Stimulated activated CD4-positive, alpha-beta T cell treated with anti-CD3 and anti-CD28 coated beads, Interleukin-1b, Interleukin-23, amount 100 ng/mL, for 1 hour (primary cell): Measurements from ENCODE around the gene ERVFRD-1.

ENCODE experiments used
- DNase-seq, 2 donors: peaks; one replicate each; pipeline ENCODE4 v3.0.0-alpha.2; 2020; ENCODE audit warnings: low read depth in 2 of 2

ERVFRD-1 gene, protein sequence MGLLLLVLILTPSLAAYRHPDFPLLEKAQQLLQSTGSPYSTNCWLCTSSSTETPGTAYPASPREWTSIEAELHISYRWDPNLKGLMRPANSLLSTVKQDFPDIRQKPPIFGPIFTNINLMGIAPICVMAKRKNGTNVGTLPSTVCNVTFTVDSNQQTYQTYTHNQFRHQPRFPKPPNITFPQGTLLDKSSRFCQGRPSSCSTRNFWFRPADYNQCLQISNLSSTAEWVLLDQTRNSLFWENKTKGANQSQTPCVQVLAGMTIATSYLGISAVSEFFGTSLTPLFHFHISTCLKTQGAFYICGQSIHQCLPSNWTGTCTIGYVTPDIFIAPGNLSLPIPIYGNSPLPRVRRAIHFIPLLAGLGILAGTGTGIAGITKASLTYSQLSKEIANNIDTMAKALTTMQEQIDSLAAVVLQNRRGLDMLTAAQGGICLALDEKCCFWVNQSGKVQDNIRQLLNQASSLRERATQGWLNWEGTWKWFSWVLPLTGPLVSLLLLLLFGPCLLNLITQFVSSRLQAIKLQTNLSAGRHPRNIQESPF

DNA sequence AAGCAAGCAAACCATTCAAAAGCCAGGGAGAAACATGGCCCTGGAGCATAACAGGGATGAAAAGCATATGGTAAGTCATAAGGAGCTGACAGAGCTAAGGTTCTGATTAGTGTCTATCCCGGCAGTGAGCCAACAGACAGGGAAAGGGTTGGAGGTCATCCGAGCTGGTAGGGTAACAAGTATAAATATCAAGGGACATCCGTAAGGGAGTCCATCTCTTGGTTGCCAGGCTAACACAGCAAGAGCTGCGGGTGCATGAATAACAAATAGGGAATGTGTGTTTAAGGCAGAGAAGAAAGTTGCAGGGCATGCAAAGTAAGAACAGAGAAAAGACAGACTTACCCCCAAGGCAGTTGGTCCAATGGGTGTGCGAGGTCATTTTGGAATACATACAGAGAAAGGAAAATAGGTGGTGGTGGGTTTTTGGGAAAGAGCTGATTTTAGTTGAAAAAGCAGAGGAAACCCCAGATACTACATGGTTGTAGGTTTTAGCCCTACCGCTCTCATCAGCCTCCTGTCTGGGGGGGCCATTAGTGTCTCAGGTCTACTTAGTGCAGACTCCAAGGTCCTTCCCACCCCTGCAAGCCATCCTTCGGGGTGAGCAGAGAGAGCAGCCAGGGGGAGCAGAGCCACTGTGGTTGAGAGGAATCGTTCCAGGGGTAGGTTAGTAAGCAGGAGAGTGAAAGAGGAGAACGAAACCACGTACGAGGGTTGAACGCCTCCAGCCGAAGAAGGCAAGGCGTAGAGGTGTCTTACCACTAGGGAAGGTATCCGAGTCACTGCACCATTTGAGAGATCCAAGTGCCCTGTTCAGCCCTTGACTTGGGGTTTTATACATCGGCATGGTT, at the start of gene ERVFRD-1:
Gene ERVFRD-1 (minus strand): TSS at position 805 of the 848 bp plus-strand sequence. CDS start 6,415 bp downstream, outside the sequence.
- no peak for DNase-seq

DNA sequence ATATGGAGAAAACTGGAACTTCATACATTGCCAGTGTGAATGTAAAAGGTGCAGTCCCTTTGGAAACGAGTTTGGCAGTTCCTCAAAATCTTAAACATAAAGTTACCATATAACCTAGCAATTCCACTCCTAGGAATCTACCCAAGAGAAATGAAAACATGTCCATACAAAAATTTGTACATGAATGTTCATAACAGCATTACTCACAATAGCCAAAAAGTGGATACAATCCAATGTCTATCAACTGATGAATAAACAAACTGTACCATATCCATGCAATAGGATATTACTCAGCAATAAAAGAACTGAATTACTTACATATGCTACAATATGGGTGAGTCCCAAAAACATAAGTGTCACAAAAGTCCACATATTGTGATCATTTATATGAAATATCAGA, 48.7 kb upstream of the ERVFRD-1 start:
- DNase-seq, result no peak

DNA sequence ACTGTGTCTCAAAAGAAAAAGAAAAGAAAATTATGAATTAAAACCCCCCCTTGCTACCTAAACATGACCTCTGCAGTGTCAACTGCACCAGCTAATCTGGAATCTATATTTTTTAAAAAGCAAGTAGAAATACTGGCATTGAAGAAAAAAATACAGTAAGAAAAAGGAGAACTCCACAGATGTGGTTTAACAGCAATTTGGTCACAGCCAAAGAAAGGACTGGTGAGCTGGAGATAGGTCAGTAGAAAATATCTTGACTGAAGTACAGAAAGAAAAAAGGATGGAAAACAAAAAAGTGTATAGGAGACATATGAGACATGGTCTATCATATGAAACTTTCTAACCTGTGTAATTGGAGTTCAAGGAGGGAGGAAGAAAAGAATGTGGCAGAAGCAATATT, 44.1 kb upstream of the ERVFRD-1 start:
- DNase-seq, result no peak

DNA sequence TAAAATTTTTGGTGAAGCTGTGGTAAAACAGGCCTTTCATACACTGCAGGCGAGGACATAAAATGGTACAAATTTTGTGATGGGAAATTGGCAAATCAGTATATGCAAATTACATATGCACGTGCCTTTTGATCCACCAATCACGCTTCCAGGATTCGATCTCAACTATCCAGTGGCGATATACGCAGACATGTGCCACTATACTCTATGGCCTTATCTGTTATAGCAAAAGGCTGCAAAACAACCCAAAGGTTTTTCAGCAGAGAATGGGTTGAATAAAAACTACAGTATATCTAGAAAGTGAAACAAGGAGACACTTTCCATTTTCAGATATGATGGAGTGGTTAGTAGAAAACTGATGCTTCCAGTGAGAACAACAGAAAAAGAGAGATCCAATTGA, 41.9 kb upstream of the ERVFRD-1 start:
- no peak for DNase-seq

DNA sequence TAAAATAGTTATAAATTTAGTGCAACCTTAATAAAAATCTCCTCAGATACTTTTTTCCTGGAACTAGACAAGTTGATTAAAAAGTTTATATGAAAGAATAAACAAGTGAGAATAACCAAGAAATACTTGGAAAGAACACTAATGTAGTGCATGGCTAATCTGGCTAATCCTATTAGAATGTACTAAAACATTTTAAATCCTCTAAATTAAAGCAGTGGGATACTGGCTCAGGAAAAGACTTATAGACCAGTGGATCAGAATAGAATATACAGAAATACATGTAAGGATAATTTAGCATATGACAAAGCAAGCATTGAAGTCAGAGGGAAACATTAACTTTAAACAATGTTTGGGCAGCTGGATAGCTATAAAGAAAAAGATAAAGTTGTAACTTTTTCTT, 41.1 kb upstream of the ERVFRD-1 start:
- no peak for DNase-seq

DNA sequence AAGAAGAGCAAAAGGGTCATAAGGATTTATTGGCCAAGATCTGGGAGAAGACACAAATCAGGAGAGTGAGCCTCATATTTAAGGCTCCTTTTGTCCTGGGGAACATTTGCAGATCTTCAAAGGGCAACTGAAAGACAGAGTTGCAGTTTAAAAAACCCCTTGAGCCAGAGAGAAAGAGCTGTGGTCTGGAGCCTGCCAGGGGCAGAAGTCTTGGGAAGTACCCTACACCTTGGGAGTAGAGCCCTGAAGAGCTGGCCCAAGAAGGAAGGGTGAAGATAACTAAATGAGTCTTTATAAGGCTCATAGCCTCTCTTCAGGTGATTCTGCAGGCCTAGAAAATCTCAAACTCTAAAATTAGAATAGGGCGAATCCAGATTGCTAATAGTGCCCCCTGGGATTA, 40.0 kb upstream of the ERVFRD-1 start:
- DNase-seq, result no peak

DNA sequence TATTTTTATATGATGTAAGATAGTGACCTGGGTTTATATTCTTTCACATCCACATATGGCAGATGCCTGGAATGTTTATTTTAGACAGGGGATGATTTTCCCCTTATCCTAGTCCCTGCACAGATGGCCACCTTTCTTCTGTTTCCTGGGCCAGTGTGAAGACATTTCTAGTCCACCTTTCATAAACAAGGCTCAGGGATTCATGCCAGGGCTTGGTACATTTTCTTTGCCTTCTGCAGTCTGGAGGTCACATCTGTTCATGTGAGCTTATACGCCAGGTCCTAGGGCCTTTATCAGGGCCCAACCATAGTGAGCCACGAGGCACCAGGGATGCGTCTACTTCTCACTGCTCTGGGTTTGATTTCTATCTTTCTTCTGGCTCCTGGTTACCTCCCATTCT, 38.0 kb upstream of the ERVFRD-1 start:
- DNase-seq, result no peak

DNA sequence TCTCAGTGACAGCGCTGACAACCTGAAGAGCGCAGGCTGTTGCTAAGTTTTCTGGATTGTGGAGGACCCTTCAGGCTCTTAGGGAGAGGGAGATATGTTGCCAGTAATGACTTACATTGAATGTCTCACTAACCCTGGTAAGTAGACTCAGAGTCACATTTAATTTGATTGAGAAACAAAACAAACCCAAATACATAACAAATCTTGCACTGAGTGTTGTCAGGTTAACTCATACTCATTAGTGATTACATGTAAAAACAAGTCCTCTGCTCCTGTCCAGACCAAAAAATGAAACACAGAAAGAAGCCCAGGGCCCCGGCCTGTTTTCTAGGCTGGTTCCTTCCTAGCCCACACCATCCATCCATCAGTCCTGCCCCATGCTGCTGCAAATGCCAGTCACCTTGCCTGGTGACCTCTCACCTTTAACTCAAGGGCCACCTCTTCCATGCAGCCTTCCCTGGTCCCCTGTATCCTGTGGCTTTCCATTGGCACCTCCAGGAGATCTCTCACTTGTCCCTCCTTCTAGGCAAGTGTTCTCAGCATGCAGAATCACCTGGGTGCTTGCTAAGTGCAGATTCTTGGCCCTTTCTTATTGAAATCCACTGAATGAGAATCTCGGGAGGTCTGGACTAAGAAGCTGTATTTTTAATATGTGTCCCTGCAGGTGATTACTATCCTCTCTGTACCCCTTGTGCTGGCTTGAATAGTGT, 34.7 kb upstream of the ERVFRD-1 start:
- no peak for DNase-seq

DNA sequence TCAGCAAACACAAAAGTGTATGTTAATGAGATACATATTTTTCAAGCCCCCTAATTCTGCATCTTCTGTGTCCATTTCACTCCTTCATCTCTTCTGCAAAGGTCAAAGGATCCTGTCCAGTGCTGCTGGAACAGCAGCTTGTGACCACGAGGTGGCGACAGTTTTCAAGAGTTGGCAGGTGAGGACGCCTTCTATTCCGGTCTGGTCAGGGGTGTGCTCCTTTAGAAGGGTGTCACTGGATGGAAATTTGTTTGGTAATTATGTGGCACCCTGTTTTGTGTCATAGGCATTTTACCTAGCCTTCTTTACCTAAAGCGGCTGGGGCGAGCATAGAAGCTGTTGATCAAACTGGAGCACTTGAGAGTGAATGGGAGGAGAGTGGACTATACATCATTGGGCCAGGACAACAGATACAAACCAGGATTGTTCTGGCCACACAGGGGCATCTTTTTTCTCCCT, 32.9 kb upstream of the ERVFRD-1 start:
- peak; percentile 44 to 60 for DNase-seq

DNA sequence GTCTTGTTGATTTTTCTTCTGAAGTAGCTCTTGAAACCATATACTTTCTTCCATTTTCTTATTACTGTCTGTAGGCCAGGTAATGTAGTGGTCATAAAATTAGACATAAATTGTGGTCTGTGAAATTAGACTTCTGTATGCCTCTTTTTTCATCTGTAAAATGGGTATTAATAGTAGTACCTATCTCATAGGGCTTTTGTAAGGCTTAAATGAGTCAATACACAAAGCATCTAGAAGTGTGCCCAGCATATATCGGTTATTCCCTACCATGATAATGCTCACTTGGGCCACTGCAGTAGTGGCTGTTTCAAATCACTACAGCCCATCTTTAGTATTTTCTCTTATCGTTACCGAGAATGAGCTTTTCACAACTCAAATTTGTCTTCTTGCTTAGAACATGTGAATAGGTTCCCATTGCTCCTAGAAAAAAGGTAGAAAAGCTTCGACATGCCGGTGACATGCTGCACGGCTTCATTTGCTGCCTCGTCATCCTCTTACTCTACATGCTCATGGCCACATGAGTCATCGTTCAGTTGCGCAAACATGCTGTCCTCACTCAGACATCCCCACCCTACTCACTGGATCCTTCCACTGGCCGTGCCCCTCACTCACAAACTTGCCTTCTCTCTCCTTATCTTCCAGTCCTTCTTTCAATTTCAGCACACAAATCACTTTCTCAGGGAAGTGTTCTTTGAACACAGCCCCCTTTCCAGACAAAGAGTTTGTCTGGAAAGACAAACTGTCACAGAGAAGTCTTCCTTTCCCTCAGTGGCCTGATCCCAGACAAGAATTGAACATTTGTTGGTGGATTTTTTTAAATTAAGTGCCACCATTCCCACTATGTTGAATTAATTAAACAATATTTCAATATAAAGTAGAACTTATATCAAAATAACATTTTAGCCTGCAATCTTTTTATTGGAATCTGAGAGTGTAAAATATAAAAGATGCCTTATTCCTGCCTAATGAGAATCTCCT, 32.2 kb upstream of the ERVFRD-1 start:
- no peak for DNase-seq

DNA sequence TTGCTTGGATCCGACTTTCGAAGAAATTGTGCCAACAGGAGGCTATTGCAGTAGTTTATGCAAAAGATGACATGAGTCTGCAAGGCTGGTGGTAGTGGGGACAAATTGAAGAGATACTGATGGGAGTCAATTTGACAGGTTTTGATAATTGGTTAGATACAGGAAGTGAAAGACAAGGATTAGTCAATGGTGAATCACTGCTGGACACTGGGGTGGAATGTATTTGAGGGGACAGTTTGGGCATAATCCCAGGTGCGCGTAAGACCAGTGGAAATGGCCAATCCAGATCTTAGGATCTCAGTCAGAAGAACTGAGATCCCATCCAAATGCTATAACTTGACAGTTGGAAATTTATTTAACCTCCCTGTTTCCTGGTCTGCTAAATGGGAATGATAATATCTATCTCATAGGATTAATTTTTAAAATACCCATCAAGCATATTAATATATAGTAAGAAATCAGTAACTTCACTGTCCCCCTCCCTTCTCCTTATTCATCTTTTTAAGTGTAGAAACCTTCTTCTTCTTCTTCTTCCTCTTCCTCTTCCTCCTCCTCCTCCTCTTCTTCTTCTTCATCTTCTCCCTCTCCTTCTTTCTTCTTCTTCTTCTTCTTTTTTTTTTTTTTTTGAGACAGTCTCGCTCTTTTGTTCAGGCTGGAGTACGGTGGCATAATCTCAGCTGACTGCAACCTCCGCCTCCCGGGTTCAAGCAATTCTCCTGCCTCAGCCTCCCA, 30.9 kb upstream of the ERVFRD-1 start:
- DNase-seq, result no peak

DNA sequence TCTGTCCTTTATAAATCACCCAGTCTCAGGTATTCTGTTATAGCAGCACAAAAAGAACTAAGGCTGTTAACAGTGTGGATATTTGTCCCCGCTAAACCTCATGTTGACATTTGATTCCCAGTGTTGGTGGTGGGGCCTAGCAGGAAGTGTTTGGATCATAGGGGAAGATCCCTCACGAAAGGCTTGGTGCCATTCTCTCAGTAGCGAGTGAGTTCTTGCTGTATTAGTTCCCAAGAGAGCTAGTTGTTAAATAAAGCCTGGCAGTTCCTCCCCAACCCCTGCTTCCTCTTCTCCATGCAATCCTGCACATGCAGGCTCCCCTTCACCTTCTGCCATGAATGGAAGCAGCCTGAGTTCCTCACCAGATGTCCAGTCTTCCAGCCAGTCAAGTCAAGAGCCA, 29.8 kb upstream of the ERVFRD-1 start:
- DNase-seq, result no peak

DNA sequence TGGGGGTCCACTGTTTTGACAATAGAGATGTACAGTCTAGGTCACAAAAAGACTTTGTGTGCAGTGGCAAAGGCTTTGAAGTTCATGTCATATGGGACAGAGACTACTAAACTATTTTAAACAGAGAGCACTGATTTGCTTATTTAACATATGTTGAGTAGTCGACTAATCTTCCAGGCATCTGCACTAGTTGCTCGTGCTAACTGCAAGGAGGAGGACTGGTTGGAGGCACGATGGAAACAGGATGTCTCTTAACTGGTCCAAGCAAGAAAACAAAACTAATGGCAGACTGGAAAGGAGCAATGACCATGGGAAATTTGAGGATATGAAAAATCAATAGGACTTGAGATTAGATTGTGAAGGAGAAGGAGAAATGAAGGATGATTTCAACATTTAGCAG, 28.5 kb upstream of the ERVFRD-1 start:
- DNase-seq, result no peak

DNA sequence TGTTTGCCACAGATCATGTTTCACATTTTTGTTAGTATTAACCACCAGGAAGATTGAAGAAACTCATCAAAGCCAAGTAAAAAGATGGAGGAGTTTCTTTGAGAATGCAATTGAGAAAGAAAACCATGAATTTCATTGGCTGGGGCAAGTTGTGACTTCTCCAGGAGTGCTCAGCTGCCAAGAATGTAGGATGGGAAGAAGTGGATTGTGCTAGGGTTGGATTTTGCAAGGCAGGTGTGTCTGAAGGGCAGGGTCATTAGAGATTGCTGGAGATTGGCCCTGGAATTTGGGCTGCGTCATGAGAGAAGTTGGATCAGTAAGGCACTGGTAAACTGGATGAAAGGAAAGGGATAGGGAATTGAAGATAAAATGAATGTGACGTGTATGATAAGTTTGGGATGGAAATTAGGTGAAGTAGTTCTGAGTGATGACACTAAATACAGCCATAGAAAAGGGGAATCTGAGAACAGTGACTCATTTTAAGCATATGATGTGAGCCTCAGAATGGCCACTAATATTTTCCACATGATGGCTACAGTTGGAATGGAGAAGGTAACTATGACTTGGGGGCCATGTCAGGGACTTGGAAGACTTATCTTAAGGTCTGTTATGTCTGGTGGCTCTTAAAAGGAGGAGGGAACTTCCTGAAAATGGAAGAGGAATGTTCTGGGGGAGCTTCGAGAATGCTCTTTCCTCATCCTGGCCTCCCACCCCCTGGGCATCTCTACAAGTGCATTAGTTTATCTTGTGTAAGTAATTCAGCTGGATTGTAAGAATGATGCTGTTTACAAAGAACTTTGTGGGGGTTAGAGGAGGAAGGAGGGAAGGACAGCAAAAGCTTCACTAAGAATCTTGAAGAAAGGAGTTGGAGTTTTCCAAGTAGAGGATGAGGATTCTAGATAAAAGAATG, 27.8 kb upstream of the ERVFRD-1 start:
- no peak for DNase-seq

DNA sequence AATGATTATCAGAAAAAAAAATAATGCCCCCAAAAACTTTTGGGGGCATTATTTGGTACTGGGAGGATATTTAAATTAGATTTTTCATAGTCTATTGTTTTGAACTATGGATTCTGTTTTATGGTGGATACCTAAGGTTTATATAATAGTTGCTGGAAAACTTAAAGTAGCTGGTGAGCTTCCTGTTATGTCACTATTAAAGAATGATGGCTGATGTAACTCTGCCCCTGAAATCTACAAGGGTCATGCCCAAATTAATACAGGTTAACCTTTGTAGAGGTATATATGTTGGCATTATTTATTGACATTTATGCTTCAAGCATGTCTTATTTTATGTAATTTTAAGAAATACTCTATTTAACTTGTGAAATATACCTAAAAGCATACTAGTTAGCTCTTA, 25.3 kb upstream of the ERVFRD-1 start:
- DNase-seq, result no peak

DNA sequence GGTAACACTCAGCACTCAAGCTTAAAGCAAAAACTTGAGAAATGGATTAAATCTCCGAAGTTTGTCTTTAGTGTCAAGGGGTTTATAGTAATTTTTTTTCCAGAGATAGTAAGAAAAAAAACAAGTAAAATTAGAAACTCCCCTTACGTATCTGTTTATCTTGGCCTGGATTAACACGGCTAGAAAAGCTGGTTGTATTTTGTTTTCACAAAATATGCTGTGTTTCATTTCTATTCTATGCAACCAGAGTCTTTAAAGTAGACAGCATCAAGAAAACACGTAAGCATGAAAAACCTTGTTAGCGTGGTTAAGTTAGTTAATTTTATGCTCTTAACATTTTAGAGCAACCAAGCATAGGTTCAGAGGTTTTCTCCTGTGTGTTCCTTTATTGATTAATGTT, 21.8 kb upstream of the ERVFRD-1 start:
- DNase-seq, result no peak

DNA sequence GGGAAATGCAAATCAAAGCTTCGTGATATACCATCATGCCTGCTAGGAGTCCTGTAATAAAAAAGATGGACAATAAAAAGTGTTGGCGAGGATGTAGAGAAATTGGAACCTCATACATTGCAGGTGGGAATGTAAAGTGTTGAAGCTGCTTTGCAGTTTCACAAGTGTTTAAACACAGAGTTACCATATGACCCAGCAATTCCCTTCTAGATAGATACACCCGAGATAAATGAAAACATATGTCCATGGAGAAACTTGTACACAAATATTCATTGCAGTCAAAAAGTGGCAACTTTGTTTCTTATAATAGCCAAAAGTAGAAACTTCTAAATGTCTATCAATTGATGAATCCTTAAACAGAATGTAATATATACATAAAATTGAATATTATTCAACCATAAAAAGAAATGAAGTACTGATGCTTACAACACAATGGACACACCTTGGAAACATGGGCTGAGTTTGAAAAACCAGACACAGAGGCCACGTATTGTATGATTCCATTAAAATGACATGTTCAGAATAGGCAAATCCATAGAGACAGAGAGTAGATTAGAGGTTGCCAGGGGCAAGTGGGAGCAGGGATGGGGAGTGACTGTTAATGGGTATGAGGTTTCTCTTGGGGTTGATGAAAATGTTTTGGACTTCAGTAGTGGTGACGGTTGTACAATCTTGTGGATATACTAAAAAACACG, 20.8 kb upstream of the ERVFRD-1 start:
- no peak for DNase-seq

DNA sequence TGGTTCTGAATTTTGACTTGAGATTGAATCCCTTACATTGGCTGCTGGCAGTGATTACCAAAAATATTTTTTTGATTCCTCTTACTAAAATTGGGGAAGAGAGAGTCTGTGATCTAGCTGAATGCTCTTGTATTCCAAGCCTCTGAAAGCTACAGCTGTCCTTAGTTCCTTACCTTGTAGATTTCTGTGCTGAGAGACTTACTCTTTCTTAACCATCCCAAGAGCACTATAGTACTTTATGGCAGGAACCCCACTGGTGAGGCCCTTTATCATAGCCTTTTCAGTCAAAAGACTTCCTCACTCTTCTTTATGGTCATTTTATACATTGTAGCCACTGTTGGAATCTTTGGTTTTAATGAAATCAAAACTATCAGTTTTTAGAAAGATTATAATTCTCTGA, 19.1 kb upstream of the ERVFRD-1 start:
- DNase-seq, result no peak
